SK-N-SH treated with all-trans-retinoic acid at 6 μM for 48 hours (cell line): ENCODE results near the gene OVOL2.

Source experiments
- ARNTL ChIP-seq: fragments of 450-650 bp; formaldehyde crosslinking; IDR thresholded peaks from 2 replicates; pipeline ENCODE4 v1.5.0; 2020; ENCODE audit warnings: low read depth, mild to moderate bottlenecking, moderate library complexity, borderline replicate concordance
- ESRRG ChIP-seq: fragments of 250-450 bp; sonication (Bioruptor Pico); IDR thresholded peaks from 2 replicates; pipeline ENCODE4 v1.6.1; 2021; ENCODE audit warnings: mild to moderate bottlenecking
- GLIS3 ChIP-seq: fragments of 250-450 bp; sonication (Bioruptor Pico); IDR thresholded peaks from 2 replicates; pipeline ENCODE4 v1.5.0; 2020; ENCODE audit warnings: mild to moderate bottlenecking, moderate library complexity
- POU6F1 ChIP-seq: fragments of 250-450 bp; sonication (Bioruptor Pico); IDR thresholded peaks from 2 replicates; pipeline ENCODE4 v1.8.0; 2021; ENCODE audit warnings: low read depth, mild to moderate bottlenecking, moderate library complexity, borderline replicate concordance
- RARB ChIP-seq: fragments of 250-450 bp; sonication (Bioruptor Pico); IDR thresholded peaks from 2 replicates; pipeline ENCODE4 v1.8.0; 2021; ENCODE audit warnings: mild to moderate bottlenecking, moderate library complexity
- ZFP30 ChIP-seq: fragments of 450-650 bp; formaldehyde crosslinking; IDR thresholded peaks from 2 replicates; pipeline ENCODE4 v1.5.0; 2022; ENCODE audit warnings: mild to moderate bottlenecking, moderate library complexity
- TF ChIP-seq, protein P1 (sequence below): fragments of 250-450 bp; sonication (Bioruptor Pico); IDR thresholded peaks from 2 replicates; pipeline ENCODE4 v1.5.1; 2020; ENCODE audit warnings: low read depth, mild to moderate bottlenecking, moderate library complexity

DNA sequence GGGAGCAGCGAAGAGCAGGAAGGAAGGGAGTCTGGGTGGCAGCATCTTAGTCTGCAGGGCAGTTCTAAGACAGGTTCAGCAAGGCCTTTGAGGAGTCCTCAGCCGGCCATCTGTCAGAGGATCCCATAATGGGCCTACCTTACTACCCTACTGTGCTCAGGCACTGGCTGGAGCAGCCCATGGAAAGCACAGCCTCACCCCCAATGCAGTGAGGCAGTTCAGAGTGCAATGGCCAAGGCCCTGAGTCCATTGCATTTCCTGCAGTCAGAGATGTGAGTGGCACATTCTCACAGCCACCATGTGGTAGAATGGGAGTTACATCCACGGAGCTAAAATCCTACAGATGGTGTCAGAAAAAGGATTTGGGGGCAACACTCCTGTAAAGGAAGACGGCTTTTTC, 19.4 kb upstream of the OVOL2 start:
- no peak for TF ChIP-seq GLIS3 (CRISPR knock-in tag)
- TF ChIP-seq ZFP30: no peak
- no peak for TF ChIP-seq POU6F1 (CRISPR knock-in tag)
- TF ChIP-seq ARNTL: no peak
- TF ChIP-seq RARB (CRISPR knock-in tag): no peak
- no peak for TF ChIP-seq ESRRG (CRISPR knock-in tag)
- TF ChIP-seq, protein P1, sequence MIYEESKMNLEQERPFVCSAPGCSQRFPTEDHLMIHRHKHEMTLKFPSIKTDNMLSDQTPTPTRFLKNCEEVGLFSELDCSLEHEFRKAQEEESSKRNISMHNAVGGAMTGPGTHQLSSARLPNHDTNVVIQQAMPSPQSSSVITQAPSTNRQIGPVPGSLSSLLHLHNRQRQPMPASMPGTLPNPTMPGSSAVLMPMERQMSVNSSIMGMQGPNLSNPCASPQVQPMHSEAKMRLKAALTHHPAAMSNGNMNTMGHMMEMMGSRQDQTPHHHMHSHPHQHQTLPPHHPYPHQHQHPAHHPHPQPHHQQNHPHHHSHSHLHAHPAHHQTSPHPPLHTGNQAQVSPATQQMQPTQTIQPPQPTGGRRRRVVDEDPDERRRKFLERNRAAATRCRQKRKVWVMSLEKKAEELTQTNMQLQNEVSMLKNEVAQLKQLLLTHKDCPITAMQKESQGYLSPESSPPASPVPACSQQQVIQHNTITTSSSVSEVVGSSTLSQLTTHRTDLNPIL (CRISPR knock-in tag): no peak
